ENCODE data around the gene PCDHAC1.

PCDHAC1 gene

GRCh38 chr5:140969880-140970279 is 43.8 kb downstream of the PCDHAC1 start:
- DNase-seq: no peak

GRCh38 chr5:140973550-140973949 is 47.5 kb downstream of the PCDHAC1 start:
- no peak for DNase-seq

- peak; percentile 76 for DNase-seq
Measured at GRCh38 chr5:140977003-140977402, 50.9 kb downstream of the PCDHAC1 start.

- DNase-seq: no peak
Measured at GRCh38 chr5:140978260-140978659, 52.2 kb downstream of the PCDHAC1 start.

GRCh38 chr5:140978983-140979382 is 52.9 kb downstream of the PCDHAC1 start:
- no peak for DNase-seq
